RWPE2 (cell line): Measurements from ENCODE around the gene ZNF318.
"Not testable (repeated sequence)": the region's sequence is repeated elsewhere in the genome, so short reads cannot be mapped to it uniquely, and the experiment has no call there.

Source experiments
- ATAC-seq: fragments of 200-7000 bp; cut with Tn5 transposase; 3 replicates; pipeline ENCODE4 v1.9.1; 2021; ENCODE audit warnings: low read depth
- DNase-seq: peaks from one replicate; pipeline ENCODE4 v3.0.0-alpha.2; 2020; ENCODE audit warnings: low spot score
- H3K27ac ChIP-seq: fragments of 450-650 bp; 2 replicates; pipeline ENCODE4 v1.5.1; 2017; ENCODE audit warnings: mild to moderate bottlenecking; ENCODE audit not compliant: poor library complexity, severe bottlenecking
- H3K27me3 ChIP-seq: fragments of 250-450 bp; sonication (Bioruptor Pico); 2 replicates; pipeline ENCODE4 v1.5.1; 2021; ENCODE audit warnings: mild to moderate bottlenecking, moderate library complexity; ENCODE audit not compliant: insufficient read depth, poor library complexity, severe bottlenecking
- H3K36me3 ChIP-seq: fragments of 250-450 bp; sonication (Bioruptor Pico); 2 replicates; pipeline ENCODE4 v1.5.1; 2020; ENCODE audit warnings: low read depth, mild to moderate bottlenecking, moderate library complexity
- H3K4me1 ChIP-seq: fragments of 250-450 bp; sonication (Bioruptor Pico); 2 replicates; pipeline ENCODE4 v1.5.1; 2021; ENCODE audit warnings: mild to moderate bottlenecking, moderate library complexity; ENCODE audit not compliant: insufficient read depth, poor library complexity, severe bottlenecking
- H3K4me3 ChIP-seq: fragments of 250-450 bp; sonication (Bioruptor Pico); 2 replicates; pipeline ENCODE4 v1.5.1; 2021; ENCODE audit warnings: mild to moderate bottlenecking, moderate library complexity; ENCODE audit not compliant: severe bottlenecking
- H3K9me3 ChIP-seq: fragments of 250-450 bp; sonication (Bioruptor Pico); 2 replicates; pipeline ENCODE4 v1.5.1; 2021; ENCODE audit warnings: mild to moderate bottlenecking, moderate library complexity; ENCODE audit not compliant: severe bottlenecking
- TF ChIP-seq, protein P1 (sequence below): fragments of 450-650 bp; IDR thresholded peaks from one replicate; pipeline ENCODE4 v1.5.1; 2017; ENCODE audit warnings: mild to moderate bottlenecking, moderate library complexity; ENCODE audit not compliant: poor library complexity, severe bottlenecking

Gene ZNF318

DNA sequence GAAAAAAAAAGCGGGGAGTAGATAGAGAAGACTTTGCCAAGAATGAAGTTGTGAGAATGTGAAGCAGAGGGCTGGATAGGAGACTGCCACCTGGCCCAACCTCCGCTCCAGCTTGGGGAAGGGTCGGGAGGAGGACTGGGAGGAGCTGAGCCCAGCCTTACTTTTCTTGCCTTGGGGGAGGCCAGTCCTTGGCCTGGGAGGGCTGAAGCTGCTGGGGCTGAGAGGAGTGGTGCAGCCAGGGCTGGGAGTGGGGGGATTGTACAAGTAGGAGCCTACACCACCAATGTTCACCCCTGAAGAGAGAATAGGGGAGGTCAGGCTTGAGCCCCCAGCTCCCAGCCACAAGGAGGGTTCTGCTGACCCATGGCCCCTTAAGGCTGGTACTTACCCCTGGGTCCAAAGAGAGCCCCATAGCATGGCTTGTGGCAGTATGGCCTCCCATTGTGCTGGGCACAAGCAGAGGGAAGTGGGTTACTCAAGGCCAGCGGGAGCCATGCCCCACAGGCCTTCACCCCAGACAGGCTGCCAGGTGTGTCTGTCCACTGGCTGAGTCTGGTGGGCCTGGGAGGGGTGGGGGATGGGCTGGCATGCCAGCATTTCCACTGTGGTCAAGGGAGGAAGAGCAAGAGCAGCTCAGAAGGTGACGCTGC, 61.9 kb downstream of the ZNF318 start:
- H3K9me3 ChIP-seq = peaks cover 2% of the 10 kb centered on the region
- ATAC-seq (no peak), DNase-seq (no peak)
- H3K4me1 ChIP-seq = no peaks in the 10 kb centered on the region
- TF ChIP-seq, protein P1, sequence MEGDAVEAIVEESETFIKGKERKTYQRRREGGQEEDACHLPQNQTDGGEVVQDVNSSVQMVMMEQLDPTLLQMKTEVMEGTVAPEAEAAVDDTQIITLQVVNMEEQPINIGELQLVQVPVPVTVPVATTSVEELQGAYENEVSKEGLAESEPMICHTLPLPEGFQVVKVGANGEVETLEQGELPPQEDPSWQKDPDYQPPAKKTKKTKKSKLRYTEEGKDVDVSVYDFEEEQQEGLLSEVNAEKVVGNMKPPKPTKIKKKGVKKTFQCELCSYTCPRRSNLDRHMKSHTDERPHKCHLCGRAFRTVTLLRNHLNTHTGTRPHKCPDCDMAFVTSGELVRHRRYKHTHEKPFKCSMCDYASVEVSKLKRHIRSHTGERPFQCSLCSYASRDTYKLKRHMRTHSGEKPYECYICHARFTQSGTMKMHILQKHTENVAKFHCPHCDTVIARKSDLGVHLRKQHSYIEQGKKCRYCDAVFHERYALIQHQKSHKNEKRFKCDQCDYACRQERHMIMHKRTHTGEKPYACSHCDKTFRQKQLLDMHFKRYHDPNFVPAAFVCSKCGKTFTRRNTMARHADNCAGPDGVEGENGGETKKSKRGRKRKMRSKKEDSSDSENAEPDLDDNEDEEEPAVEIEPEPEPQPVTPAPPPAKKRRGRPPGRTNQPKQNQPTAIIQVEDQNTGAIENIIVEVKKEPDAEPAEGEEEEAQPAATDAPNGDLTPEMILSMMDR = no peak
- H3K4me3 ChIP-seq = no peak overlapping the region
- no peaks in the 10 kb centered on the region for H3K36me3 ChIP-seq
- no peaks in the 10 kb centered on the region for H3K27me3 ChIP-seq
- no peak overlapping the region for H3K27ac ChIP-seq

DNA sequence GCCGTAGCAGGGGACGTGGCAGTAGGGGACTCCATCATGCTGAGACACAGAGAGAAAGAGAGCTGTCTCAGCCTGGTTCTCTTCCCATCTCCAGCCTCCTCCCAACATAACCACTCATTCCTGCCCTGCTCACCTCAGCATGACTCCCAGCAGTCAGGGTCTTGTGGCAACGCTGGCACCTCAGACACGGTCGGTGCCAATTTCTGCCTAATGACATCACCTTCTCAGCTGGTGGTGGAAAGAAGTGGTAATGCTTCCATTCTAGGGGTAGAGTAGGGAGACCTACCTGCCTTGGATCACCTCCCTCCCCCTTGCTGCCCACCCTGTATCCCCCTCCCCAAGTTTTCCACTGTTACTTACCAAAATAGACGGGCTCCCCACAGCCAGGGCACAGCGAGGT, 63.4 kb downstream of the ZNF318 start:
- Histone ChIP-seq H3K27ac (no peak overlapping the region), H3K4me3 (no peak overlapping the region), H3K4me1 (no peaks in the 10 kb centered on the region), H3K36me3 (no peaks in the 10 kb centered on the region), H3K9me3 (peaks cover 2% of the 10 kb centered on the region), H3K27me3 (no peaks in the 10 kb centered on the region)
- TF ChIP-seq, protein P1 = no peak
- ATAC-seq = no peak
- no peak for DNase-seq

DNA sequence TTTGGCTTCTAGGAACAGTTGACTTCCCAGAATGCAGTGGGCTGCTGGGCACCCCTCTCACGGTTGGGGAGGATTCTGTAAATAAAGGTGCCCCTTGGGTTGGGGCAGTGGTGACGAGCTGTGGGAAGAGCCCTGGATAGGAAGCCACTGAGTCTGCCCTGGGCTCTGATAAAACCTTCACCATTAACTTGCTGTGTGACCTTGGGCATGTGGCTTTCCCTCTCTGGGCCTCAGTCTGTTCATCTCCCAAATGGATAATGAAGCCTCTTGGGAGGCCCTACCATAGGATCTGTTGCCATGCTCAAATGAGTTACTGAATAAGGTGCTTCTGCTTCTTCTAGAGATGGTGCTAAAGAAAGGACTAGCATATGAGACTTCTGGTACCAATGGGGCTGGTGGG, 64.6 kb downstream of the ZNF318 start:
- Histone ChIP-seq H3K4me3 (no peak overlapping the region), H3K36me3 (no peaks in the 10 kb centered on the region), H3K4me1 (no peaks in the 10 kb centered on the region), H3K27me3 (no peaks in the 10 kb centered on the region), H3K9me3 (peaks cover 2% of the 10 kb centered on the region), H3K27ac (no peak overlapping the region)
- ATAC-seq (no peak), DNase-seq (no peak)
- TF ChIP-seq, protein P1 = no peak

DNA sequence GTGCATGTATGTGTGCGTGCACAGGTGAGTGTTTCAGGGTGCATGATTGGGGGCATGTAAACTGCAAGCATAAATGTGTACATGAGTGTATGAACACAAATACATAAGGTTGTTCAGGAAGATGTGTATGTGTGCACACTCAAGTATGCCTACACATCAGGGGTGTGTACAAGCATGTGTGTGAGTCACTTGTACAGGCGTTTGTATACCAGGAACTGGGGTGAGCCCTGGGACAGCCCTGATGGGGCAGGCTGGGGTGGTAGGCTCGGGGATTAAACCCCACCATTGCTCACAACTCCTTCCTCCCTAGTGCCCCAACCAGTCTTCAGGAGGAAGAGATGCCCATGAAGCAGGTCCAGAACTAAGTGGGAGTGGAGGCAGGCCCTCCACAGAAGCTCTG, 65.1 kb downstream of the ZNF318 start:
- ATAC-seq (no peak), DNase-seq (no peak)
- TF ChIP-seq, protein P1 = no peak
- Histone ChIP-seq H3K27me3 (no peaks in the 10 kb centered on the region), H3K4me3 (no peak overlapping the region), H3K27ac (no peak overlapping the region), H3K4me1 (no peaks in the 10 kb centered on the region), H3K36me3 (no peaks in the 10 kb centered on the region), H3K9me3 (peaks cover 2% of the 10 kb centered on the region)

DNA sequence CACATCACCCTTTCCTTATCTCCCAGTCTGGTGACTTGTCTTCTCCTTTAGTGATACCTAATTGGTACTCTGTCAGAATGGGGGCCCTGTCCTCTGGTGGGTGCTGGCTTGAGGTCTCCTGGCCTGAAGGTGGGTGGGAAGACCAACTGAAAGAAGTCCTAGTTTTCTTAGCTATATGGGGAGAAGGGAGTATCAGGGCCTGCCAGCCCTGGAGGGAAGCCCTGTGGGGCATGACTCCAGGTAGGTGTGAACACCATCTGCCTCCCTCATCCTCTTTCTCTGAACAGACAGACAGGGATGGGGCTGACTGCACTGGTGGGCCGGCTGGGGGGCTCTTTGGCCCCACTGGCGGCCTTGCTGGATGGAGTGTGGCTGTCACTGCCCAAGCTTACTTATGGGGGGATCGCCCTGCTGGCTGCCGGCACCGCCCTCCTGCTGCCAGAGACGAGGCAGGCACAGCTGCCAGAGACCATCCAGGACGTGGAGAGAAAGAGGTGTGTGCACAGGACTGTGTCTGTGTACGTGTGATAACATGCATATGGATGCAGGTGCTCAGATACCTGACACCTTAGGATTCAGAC, 65.6 kb downstream of the ZNF318 start:
- ATAC-seq (no peak), DNase-seq (no peak)
- Histone ChIP-seq H3K9me3 (no peaks in the 10 kb centered on the region), H3K4me1 (no peaks in the 10 kb centered on the region), H3K27ac (no peak overlapping the region), H3K36me3 (no peaks in the 10 kb centered on the region), H3K27me3 (no peaks in the 10 kb centered on the region), H3K4me3 (no peak overlapping the region)
- TF ChIP-seq, protein P1 = no peak

DNA sequence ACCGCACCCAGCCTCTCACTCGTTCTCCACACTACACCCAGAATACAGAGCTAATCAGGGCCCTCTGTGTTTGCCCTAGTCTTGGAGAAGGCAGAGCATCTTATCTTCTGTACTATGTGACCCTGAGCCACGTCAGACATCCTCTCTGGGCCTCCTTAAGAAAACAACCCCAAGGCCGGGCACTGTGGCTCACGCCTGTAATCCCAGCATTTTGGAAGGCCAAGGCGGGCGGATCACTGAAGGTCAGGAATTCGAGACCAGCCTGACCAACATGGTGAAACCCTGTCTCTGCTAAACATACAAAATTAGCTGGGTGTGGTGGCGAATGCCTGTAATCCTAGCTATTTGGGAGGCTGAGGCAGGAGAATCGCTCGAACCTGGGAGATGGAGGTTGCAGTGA, 66.4 kb downstream of the ZNF318 start:
- not testable (repeated sequence) for H3K36me3 ChIP-seq, H3K27me3 ChIP-seq, H3K9me3 ChIP-seq, H3K27ac ChIP-seq, ATAC-seq, DNase-seq, H3K4me1 ChIP-seq, H3K4me3 ChIP-seq
